IMR-90 (cell line): ENCODE results near the gene TRIP11. TPM values are rescaled to one million over a fixed set of nuclear protein-coding genes. Genes with fewer than 3 reads are reported as not detected.

Experiments
- ATAC-seq: fragments of 200-7000 bp; cut with Tn5 transposase; 2 replicates; pipeline ENCODE4 v1.9.1; 2020; ENCODE audit warnings: low read depth, mild to moderate bottlenecking, moderate library complexity
- BruUV-seq: library from RNA; stranded (reverse); fragments of 400-500 nt; replicated peaks from 2 replicates; lab custom pipeline; 2021; lab: Mats Ljungman, UMichigan
- CTCF ChIA-PET: fragments of 300-600 bp; formaldehyde crosslinking; extraction: SDS; loops from one replicate; lab custom pipeline; 2021; ENCODE audit warnings: antibody characterized with exemption; lab: Yijun Ruan, JAX
- POLR2A ChIA-PET: fragments of 300-600 bp; sonication (Branson Sonifier 250); formaldehyde crosslinking; loops from one replicate; lab custom pipeline; 2022; ENCODE audit warnings: antibody characterized with exemption; ENCODE audit not compliant: unreplicated experiment; lab: Charles Lee
- DNase-seq: peaks from one replicate; pipeline ENCODE4 v3.0.0; 2013
- H2AFZ ChIP-seq: replicated peaks from 2 replicates; pipeline ENCODE3; 2013; ENCODE audit warnings: low read length, mild to moderate bottlenecking; ENCODE audit not compliant: poor library complexity
- H2AK5ac ChIP-seq: 2 replicates; pipeline ENCODE4 v1.6.1; 2013; ENCODE audit warnings: low read depth, low read length, inconsistent platforms
- H2AK9ac ChIP-seq: replicated peaks from 2 replicates; pipeline ENCODE3; 2013; ENCODE audit warnings: mild to moderate bottlenecking, low read depth, low read length, moderate library complexity; ENCODE audit not compliant: poor library complexity
- H2BK120ac ChIP-seq: 2 replicates; pipeline ENCODE4 v1.6.1; 2013; ENCODE audit warnings: low read depth, low read length, inconsistent platforms
- H2BK15ac ChIP-seq: 3 replicates; pipeline ENCODE4 v1.6.1; 2013; ENCODE audit warnings: low read depth, low read length, inconsistent platforms
- H2BK20ac ChIP-seq: 2 replicates; pipeline ENCODE4 v1.6.1; 2013; ENCODE audit warnings: low read depth, mild to moderate bottlenecking, inconsistent platforms, low read length, moderate library complexity
- H2BK5ac ChIP-seq: 2 replicates; pipeline ENCODE4 v1.6.1; 2013; ENCODE audit warnings: mild to moderate bottlenecking, low read depth, low read length, inconsistent platforms; ENCODE audit not compliant: poor library complexity, severe bottlenecking
- H3K14ac ChIP-seq: replicated peaks from 2 replicates; pipeline ENCODE4 v1.6.1; 2013; ENCODE audit warnings: low read depth, low read length, inconsistent platforms
- H3K18ac ChIP-seq: 2 replicates; pipeline ENCODE4 v1.6.1; 2013; ENCODE audit warnings: low read depth, low read length, control low read depth
- H3K23ac ChIP-seq: 2 replicates; pipeline ENCODE4 v1.6.1; 2013; ENCODE audit warnings: low read depth, low read length, inconsistent platforms
- H3K27ac ChIP-seq: 2 replicates; pipeline ENCODE4 v1.5.1; 2013; ENCODE audit warnings: mild to moderate bottlenecking, control low read depth, low read length; ENCODE audit not compliant: insufficient read depth
- H3K27me3 ChIP-seq: 2 replicates; pipeline ENCODE4 v1.6.1; 2013; ENCODE audit warnings: low read length; ENCODE audit not compliant: control insufficient read depth, insufficient read depth
- H3K36me3 ChIP-seq: 2 replicates; pipeline ENCODE4 v1.6.1; 2013; ENCODE audit warnings: low read length, mixed read lengths; ENCODE audit not compliant: control insufficient read depth, insufficient read depth
- H3K4ac ChIP-seq: 2 replicates; pipeline ENCODE4 v1.6.1; 2013; ENCODE audit warnings: low read depth, low read length, inconsistent platforms
- H3K4me1 ChIP-seq: 2 replicates; pipeline ENCODE4 v1.6.1; 2013; ENCODE audit warnings: low read length, mixed read lengths; ENCODE audit not compliant: control insufficient read depth, insufficient read depth
- H3K4me2 ChIP-seq: 2 replicates; pipeline ENCODE4 v1.6.1; 2013; ENCODE audit warnings: low read depth, mild to moderate bottlenecking, control low read depth, low read length, moderate library complexity
- H3K4me3 ChIP-seq: 2 replicates; pipeline ENCODE4 v1.5.1; 2013; ENCODE audit warnings: low read depth, mild to moderate bottlenecking, control low read depth, low read length, moderate library complexity; ENCODE audit not compliant: insufficient read depth
- H3K56ac ChIP-seq: 2 replicates; pipeline ENCODE4 v1.6.1; 2013; ENCODE audit warnings: low read length, inconsistent platforms; ENCODE audit not compliant: insufficient read depth; ENCODE audit errors: extremely low read depth
- H3K79me1 ChIP-seq, 2 experiments: 2 replicates each; pipeline ENCODE4 v1.6.1; 2013; ENCODE audit warnings: low read length in 2 of 2, inconsistent platforms in 1 of 2, low read depth in 1 of 2
- H3K9ac ChIP-seq: 2 replicates; pipeline ENCODE4 v1.6.1; 2013; ENCODE audit warnings: low read depth, low read length, control low read depth
- H3K9me1 ChIP-seq: 2 replicates; pipeline ENCODE4 v1.6.1; 2013; ENCODE audit warnings: low read length, inconsistent platforms; ENCODE audit not compliant: insufficient read depth
- H3K9me3 ChIP-seq: 2 replicates; pipeline ENCODE4 v1.6.1; 2013; ENCODE audit warnings: low read length; ENCODE audit not compliant: control insufficient read depth, insufficient read depth
- H4K20me1 ChIP-seq: 2 replicates; pipeline ENCODE4 v1.6.1; 2013; ENCODE audit warnings: low read length, inconsistent platforms; ENCODE audit not compliant: insufficient read depth
- H4K5ac ChIP-seq: 2 replicates; pipeline ENCODE4 v1.6.1; 2013; ENCODE audit warnings: mild to moderate bottlenecking, low read depth, low read length, control low read depth
- H4K8ac ChIP-seq, 2 experiments: 2 replicates each; pipeline ENCODE4 v1.6.1; 2013; ENCODE audit warnings: low read depth in 2 of 2, low read length in 2 of 2, control low read depth in 1 of 2, inconsistent platforms in 1 of 2
- H4K91ac ChIP-seq: 2 replicates; pipeline ENCODE4 v1.6.1; 2013; ENCODE audit warnings: low read depth, low read length, inconsistent platforms; ENCODE audit not compliant: insufficient read depth
- BHLHE40 ChIP-seq: fragments of 150-350 bp; IDR thresholded peaks from 2 replicates; pipeline ENCODE4 v1.6.1; 2016; ENCODE audit warnings: mild to moderate bottlenecking, low read depth, low read length
- CEBPB ChIP-seq: IDR thresholded peaks from 2 replicates; pipeline ENCODE4 v1.6.1; 2012; ENCODE audit warnings: low read depth, low read length, improper control_type of control experiment
- CHD1 ChIP-seq: IDR thresholded peaks from 2 replicates; pipeline ENCODE4 v1.6.1; 2012; ENCODE audit warnings: low read depth, low read length, improper control_type of control experiment
- CTCF ChIP-seq: conservative IDR thresholded peaks from 2 replicates; pipeline ENCODE4 v1.5.1; 2012; ENCODE audit warnings: mild to moderate bottlenecking, low read depth, low read length, improper control_type of control experiment
- ELK1 ChIP-seq: fragments of 150-350 bp; IDR thresholded peaks from 2 replicates; pipeline ENCODE4 v1.6.1; 2016; ENCODE audit warnings: low read depth, mild to moderate bottlenecking, low read length, moderate library complexity, borderline replicate concordance
- FOS ChIP-seq: fragments of 150-350 bp; IDR thresholded peaks from 2 replicates; pipeline ENCODE4 v1.6.1; 2016; ENCODE audit warnings: low read depth, low read length
- MAFK ChIP-seq: IDR thresholded peaks from 2 replicates; pipeline ENCODE4 v1.6.1; 2012; ENCODE audit warnings: low read depth, low read length, improper control_type of control experiment
- MAZ ChIP-seq: IDR thresholded peaks from 2 replicates; pipeline ENCODE4 v1.6.1; 2012; ENCODE audit warnings: low read depth, mild to moderate bottlenecking, low read length, improper control_type of control experiment, moderate library complexity, borderline replicate concordance
- MXI1 ChIP-seq: IDR thresholded peaks from 2 replicates; pipeline ENCODE4 v1.6.1; 2012; ENCODE audit warnings: low read depth, mild to moderate bottlenecking, low read length, moderate library complexity, borderline replicate concordance
- NFE2L2 ChIP-seq: fragments of 150-350 bp; IDR thresholded peaks from 2 replicates; pipeline ENCODE4 v1.6.1; 2016; ENCODE audit warnings: low read depth, mild to moderate bottlenecking, low read length
- POLR2A ChIP-seq: IDR thresholded peaks from 2 replicates; pipeline ENCODE4 v1.6.1; 2012; ENCODE audit warnings: mild to moderate bottlenecking, low read depth, low read length
- RAD21 ChIP-seq: IDR thresholded peaks from 2 replicates; pipeline ENCODE4 v1.6.1; 2012; ENCODE audit warnings: low read length, improper control_type of control experiment
- RCOR1 ChIP-seq: IDR thresholded peaks from 2 replicates; pipeline ENCODE4 v1.6.1; 2012; ENCODE audit warnings: mild to moderate bottlenecking, low read length, improper control_type of control experiment; ENCODE audit not compliant: insufficient replicate concordance
- RFX5 ChIP-seq: IDR thresholded peaks from 2 replicates; pipeline ENCODE4 v1.8.0; 2012; ENCODE audit warnings: low read depth, mild to moderate bottlenecking, low read length, moderate library complexity
- SMC3 ChIP-seq: fragments of 150-350 bp; IDR thresholded peaks from 2 replicates; pipeline ENCODE4 v1.6.1; 2016; ENCODE audit warnings: low read depth, mild to moderate bottlenecking, antibody characterized with exemption, low read length, moderate library complexity
- USF2 ChIP-seq: fragments of 150-350 bp; IDR thresholded peaks from 2 replicates; pipeline ENCODE4 v1.6.1; 2017; ENCODE audit warnings: mild to moderate bottlenecking, antibody characterized with exemption, low read length, low read depth
- WGBS, 2 experiments: methylation state at CpG; one replicate each; pipeline versions ENCODE4 v1.1.5 to v1.1.7; 2013; ENCODE audit warnings: missing lambda C conversion rate in 2 of 2; ENCODE audit not compliant: insufficient read length in 1 of 2; ENCODE audit errors: extremely low coverage in 2 of 2; 5-methylcytosine and 5-hydroxymethylcytosine counted together
- dilution Hi-C: fragments of 300-500 bp; cut with HindIII; formaldehyde crosslinking; loops from one replicate; pipeline ENCODE4 v1.14.3; 2018; ENCODE audit warnings: low sequenced_read_pairs; ENCODE audit not compliant: unreplicated experiment
- in situ Hi-C: fragments of 300-500 bp; cut with MboI; formaldehyde crosslinking; loops from 3 replicates; pipeline ENCODE4 v1.14.3; 2019; ENCODE audit warnings: low sequenced_read_pairs, inconsistent platforms, mixed read lengths
- intact Hi-C: fragments of 100-400 bp; cut with micrococcal nuclease; formaldehyde crosslinking; loops from 2 replicates; pipeline ENCODE4 v1.10.0; 2022
- polyA plus RNA-seq, 3 experiments: library from polyadenylated mRNA; depleted of rRNA; stranded (reverse); fragments of >200 nt; gene quantifications; 2 replicates each; pipeline ENCODE4 v1.2.3, GENCODE V29; 2012; ENCODE audit warnings: low replicate concordance in 1 of 3
- total RNA-seq: library from RNA; depleted of rRNA; stranded (reverse); fragments of >200 nt; gene quantifications from 2 replicates; pipeline ENCODE4 v1.2.3, GENCODE V29; 2012

Gene TRIP11
- total and polyA plus RNA-seq, 2 of the 4 experiments (the other 2 are of a cell fraction), result 6.8 to 83.5 TPM

GRCh38 chr14:91964011-91964410, 75.8 kb downstream of the TRIP11 start:
- no peak overlapping the region for H2BK15ac ChIP-seq
- H3K18ac ChIP-seq, result no peak overlapping the region
- H2AK9ac ChIP-seq, result no peak overlapping the region
- no peak overlapping the region for H3K4me2 ChIP-seq
- H4K91ac ChIP-seq, result no peak overlapping the region
- no peak for ATAC-seq
- H2AFZ ChIP-seq, result no peak overlapping the region
- no peak for DNase-seq
- no peaks in the 10 kb centered on the region; a peak in 1 of 4 replicates for H3K79me1 ChIP-seq
- no peak overlapping the region for H2BK120ac ChIP-seq
- no peak overlapping the region for H4K8ac ChIP-seq
- no peak overlapping the region for H3K4me3 ChIP-seq
- no peak overlapping the region for H3K23ac ChIP-seq
- no peak overlapping the region for H3K9ac ChIP-seq
- ChIA-PET CTCF (no interaction called here), POLR2A (no interaction called here)
- H2BK20ac ChIP-seq, result no peak overlapping the region
- H3K27ac ChIP-seq, result no peak overlapping the region
- H2BK5ac ChIP-seq, result no peak overlapping the region
- no peak overlapping the region for H3K56ac ChIP-seq
- in situ Hi-C loops, result no loop called here
- H3K14ac ChIP-seq, result no peak overlapping the region
- no peak overlapping the region for H2AK5ac ChIP-seq
- BruUV-seq, result no TSS peak
- dilution Hi-C loops, result no loop called here
- H3K9me3 ChIP-seq, result no peaks in the 10 kb centered on the region
- WGBS, 2 experiments, result no CpG with 5 or more reads among the region's 1 CpG
- no peak overlapping the region for H3K4ac ChIP-seq
- peaks cover 2% of the 10 kb centered on the region; the same call in 1 of the 2 replicates for H3K4me1 ChIP-seq
- peaks cover 3% of the 10 kb centered on the region for H3K9me1 ChIP-seq
- intact Hi-C loops, result no loop called here
- H4K20me1 ChIP-seq, result no peaks in the 10 kb centered on the region
- no peaks in the 10 kb centered on the region for H3K27me3 ChIP-seq
- H3K36me3 ChIP-seq, result peaks cover 7% of the 10 kb centered on the region; the same call in 1 of the 2 replicates
- TF ChIP-seq POLR2A (no peak), BHLHE40 (no peak), CHD1 (no peak), RFX5 (no peak), FOS (no peak), RCOR1 (no peak), MAZ (no peak), MXI1 (no peak), USF2 (no peak), ELK1 (no peak), CEBPB (no peak), CTCF (no peak), NFE2L2 (no peak), MAFK (no peak), SMC3 (no peak), RAD21 (no peak)
- H4K5ac ChIP-seq, result no peak overlapping the region
